Measurements from ENCODE around the gene MAST4. TPM values are rescaled to one million over a fixed set of nuclear protein-coding genes. Genes with fewer than 3 reads are reported as not detected.

MAST4 gene
- total RNA-seq, 1 donor from 2014 or later = 17.2 TPM

GRCh38 chr5:67115246-67115645 lies 519.1 kb downstream of the MAST4 start:
- no peaks in the 10 kb centered on the region for H3K4me1 Mint-ChIP-seq
- no peak for ATAC-seq (ENCODE audit: low read depth)
- no peak overlapping the region for H3K4me3 Mint-ChIP-seq
- ChIA-PET CTCF (no interaction called here), POLR2A (no interaction called here)
- intact Hi-C loops (cut with micrococcal nuclease) = no loop called here
- no peak for TF ChIP-seq CTCF (IDR thresholded peaks at IDR 0.05)
- H3K27me3 Mint-ChIP-seq = no peaks in the 10 kb centered on the region
- H3K27ac Mint-ChIP-seq = no peak overlapping the region
- H3K36me3 Mint-ChIP-seq (ENCODE audit: low read depth) = peaks cover 15% of the 10 kb centered on the region
- DNase-seq = no peak
- no peaks in the 10 kb centered on the region for H3K9me3 Mint-ChIP-seq

- Mint-ChIP-seq H3K9me3 (no peaks in the 10 kb centered on the region), H3K27me3 (no peaks in the 10 kb centered on the region), H3K4me3 (no peak overlapping the region), H3K4me1 (no peaks in the 10 kb centered on the region), H3K27ac (no peak overlapping the region), H3K36me3 (ENCODE audit: low read depth) (peaks cover 15% of the 10 kb centered on the region)
- POLR2A ChIA-PET = no interaction called here
- intact Hi-C loops (cut with micrococcal nuclease) = no loop called here
- TF ChIP-seq CTCF (IDR thresholded peaks at IDR 0.05) = no peak
- no peak for ATAC-seq (ENCODE audit: low read depth)
- no peak for DNase-seq
- CTCF ChIA-PET = no interaction called here
These were observed 519.6 kb downstream of the MAST4 start for GRCh38 chr5:67115817-67116216.

GRCh38 chr5:67118050-67118620 lies 521.9 kb downstream of the MAST4 start:
- DNase-seq = no peak
- Mint-ChIP-seq H3K27me3 (no peaks in the 10 kb centered on the region), H3K9me3 (no peaks in the 10 kb centered on the region), H3K4me1 (no peaks in the 10 kb centered on the region), H3K27ac (no peak overlapping the region), H3K36me3 (ENCODE audit: low read depth) (peaks cover 9% of the 10 kb centered on the region), H3K4me3 (no peak overlapping the region)
- intact Hi-C loops (cut with micrococcal nuclease) = no loop called here
- ChIA-PET POLR2A (no interaction called here), CTCF (no interaction called here)
- no peak for TF ChIP-seq CTCF (IDR thresholded peaks at IDR 0.05)
- no peak for ATAC-seq (ENCODE audit: low read depth)

- no peak overlapping the region for H3K4me3 Mint-ChIP-seq
These were observed 522.8 kb downstream of the MAST4 start for GRCh38 chr5:67119010-67119409.

GRCh38 chr5:67120032-67120431 lies 523.8 kb downstream of the MAST4 start:
- Mint-ChIP-seq H3K4me1 (no peaks in the 10 kb centered on the region), H3K9me3 (no peaks in the 10 kb centered on the region), H3K4me3 (no peak overlapping the region), H3K27me3 (no peaks in the 10 kb centered on the region), H3K27ac (no peak overlapping the region), H3K36me3 (ENCODE audit: low read depth) (peaks cover 8% of the 10 kb centered on the region)
- no peak for TF ChIP-seq CTCF (IDR thresholded peaks at IDR 0.05)
- ChIA-PET POLR2A (no interaction called here), CTCF (interaction anchor here (1.0 kb wide), 1 partner anchor 37 kb away, joined by 3 read pairs; no protein-coding TSS in a partner anchor)
- intact Hi-C loops (cut with micrococcal nuclease) = no loop called here
- DNase-seq (no peak), ATAC-seq (ENCODE audit: low read depth) (no peak)

More at GRCh38 chr5:67119010-67119409, 522.8 kb downstream of the MAST4 start:
- ATAC-seq (ENCODE audit: low read depth) = no peak
- intact Hi-C loops (cut with micrococcal nuclease) = no loop called here
- Mint-ChIP-seq H3K36me3 (ENCODE audit: low read depth) (peaks cover 8% of the 10 kb centered on the region), H3K4me1 (no peaks in the 10 kb centered on the region), H3K27me3 (no peaks in the 10 kb centered on the region), H3K9me3 (no peaks in the 10 kb centered on the region), H3K27ac (no peak overlapping the region)
- ChIA-PET POLR2A (no interaction called here), CTCF (no interaction called here)
- DNase-seq = no peak
- TF ChIP-seq CTCF (IDR thresholded peaks at IDR 0.05) = no peak

Measured in activated B cell treated with CpG ODN at 0.5 μM for 24 hours (primary cell).